Measurements from ENCODE around the gene CPPED1. TPM values are rescaled to one million over a fixed set of nuclear protein-coding genes. Genes with fewer than 3 reads are reported as not detected.

CPPED1 gene
- polyA plus RNA-seq, 2 donors = 22.3 to 27.8 TPM

DNA sequence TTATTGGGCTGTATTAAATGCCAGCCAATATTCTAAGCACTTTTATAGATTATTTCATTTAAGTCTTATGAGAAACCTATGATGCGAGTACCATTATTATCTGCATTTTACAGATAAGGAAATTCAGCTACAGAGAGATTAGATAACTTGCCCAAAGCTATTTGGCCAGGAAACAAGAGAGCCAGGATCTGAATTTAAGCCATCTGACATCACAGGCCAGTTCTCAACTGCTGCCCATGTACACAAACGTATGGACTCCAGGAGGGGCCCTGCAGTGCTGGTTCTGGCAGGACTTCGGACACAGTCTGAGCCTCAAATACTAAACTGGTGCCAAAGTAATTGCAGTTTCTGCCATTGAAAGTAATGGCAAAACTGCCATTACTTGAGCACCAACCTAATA is 40.2 kb downstream of the CPPED1 start:
- H3K4me3 ChIP-seq (ENCODE audit: low read depth in 1 of 2, low read length in 2 of 2) = no peak overlapping the region
- no peaks in the 10 kb centered on the region for H3K27me3 ChIP-seq (ENCODE audit: control insufficient read depth in 1 of 2, insufficient read depth in 2 of 2, low read length in 2 of 2)
- peaks cover 0 to 3% of the 10 kb centered on the region in 2 donors for H3K36me3 ChIP-seq (ENCODE audit: control insufficient read depth in 2 of 2, insufficient read depth in 2 of 2, low read length in 1 of 2)
- 64 to 83% methylated on average over 3 of the region's 3 CpGs for WGBS, 2 donors
- no peaks in the 10 kb centered on the region for H3K4me1 ChIP-seq (ENCODE audit: control insufficient read depth in 2 of 2, insufficient read depth in 2 of 2, low read length in 1 of 2)
- no peak overlapping the region for H3K27ac ChIP-seq (ENCODE audit: low read depth in 2 of 2, low read length in 1 of 2)
- no peaks in the 10 kb centered on the region for H3K9me3 ChIP-seq (ENCODE audit: control insufficient read depth in 2 of 2, insufficient read depth in 1 of 2, low read depth in 1 of 2, low read length in 1 of 2)

GRCh38 chr16:12760819-12761611 is 42.7 kb downstream of the CPPED1 start:
- WGBS, 2 donors = 92% methylated on average over 12 of the region's 12 CpGs
- no peak overlapping the region for H3K27ac ChIP-seq (ENCODE audit: low read depth in 2 of 2, low read length in 1 of 2)

GRCh38 chr16:12758670-12759558 is 44.8 kb downstream of the CPPED1 start:
- peaks cover 0 to 3% of the 10 kb centered on the region in 2 donors for H3K36me3 ChIP-seq (ENCODE audit: control insufficient read depth in 2 of 2, insufficient read depth in 2 of 2, low read length in 1 of 2)
- no peaks in the 10 kb centered on the region for H3K27me3 ChIP-seq (ENCODE audit: control insufficient read depth in 1 of 2, insufficient read depth in 2 of 2, low read length in 2 of 2)
- no peak overlapping the region for H3K4me3 ChIP-seq (ENCODE audit: low read depth in 1 of 2, low read length in 2 of 2)
- peaks cover 0 to 3% of the 10 kb centered on the region in 2 donors for H3K4me1 ChIP-seq (ENCODE audit: control insufficient read depth in 2 of 2, insufficient read depth in 2 of 2, low read length in 1 of 2)
- H3K27ac ChIP-seq (ENCODE audit: low read depth in 2 of 2, low read length in 1 of 2) = no peak overlapping the region
- WGBS, 2 donors = 81 to 86% methylated on average over 9 of the region's 9 CpGs
- H3K9me3 ChIP-seq (ENCODE audit: control insufficient read depth in 2 of 2, insufficient read depth in 1 of 2, low read depth in 1 of 2, low read length in 1 of 2) = no peaks in the 10 kb centered on the region

More at GRCh38 chr16:12760819-12761611, 42.7 kb downstream of the CPPED1 start:
- H3K9me3 ChIP-seq (ENCODE audit: control insufficient read depth in 2 of 2, insufficient read depth in 1 of 2, low read depth in 1 of 2, low read length in 1 of 2) = no peaks in the 10 kb centered on the region
- no peaks in the 10 kb centered on the region for H3K27me3 ChIP-seq (ENCODE audit: control insufficient read depth in 1 of 2, insufficient read depth in 2 of 2, low read length in 2 of 2)
- peaks cover 0 to 3% of the 10 kb centered on the region in 2 donors for H3K4me1 ChIP-seq (ENCODE audit: control insufficient read depth in 2 of 2, insufficient read depth in 2 of 2, low read length in 1 of 2)
- no peak overlapping the region for H3K4me3 ChIP-seq (ENCODE audit: low read depth in 1 of 2, low read length in 2 of 2)
- peaks cover 0 to 3% of the 10 kb centered on the region in 2 donors for H3K36me3 ChIP-seq (ENCODE audit: control insufficient read depth in 2 of 2, insufficient read depth in 2 of 2, low read length in 1 of 2)

DNA sequence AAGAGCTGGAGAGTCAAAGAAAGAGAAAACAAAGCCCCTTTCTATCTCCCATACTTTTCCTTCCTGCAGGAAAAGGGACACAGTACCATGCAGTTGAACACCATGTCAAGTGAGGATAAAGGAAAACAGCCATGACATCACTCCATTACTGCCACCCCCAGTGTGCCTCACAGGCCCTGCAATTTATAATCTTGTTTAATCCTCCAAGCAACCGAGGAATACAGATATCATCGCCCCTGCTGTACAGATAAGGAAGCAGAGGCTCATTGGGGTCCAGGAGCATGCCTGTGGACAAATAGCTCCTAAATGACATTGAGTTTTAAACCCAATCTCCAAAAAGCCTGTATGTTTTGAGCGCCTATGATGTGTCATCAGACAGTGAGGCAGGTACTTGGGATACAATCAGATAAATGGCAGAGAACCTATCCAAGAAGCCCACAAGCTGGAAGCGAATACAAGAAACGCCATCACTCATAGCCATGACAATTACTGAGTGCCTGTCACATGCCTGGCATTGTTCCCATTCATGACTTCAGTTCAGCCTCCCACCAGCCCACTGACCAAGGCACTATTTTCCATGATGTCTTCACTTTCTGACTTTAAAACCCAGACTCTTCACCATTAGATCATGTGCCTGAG is 45.5 kb downstream of the CPPED1 start:
- peaks cover 0 to 3% of the 10 kb centered on the region in 2 donors for H3K36me3 ChIP-seq (ENCODE audit: control insufficient read depth in 2 of 2, insufficient read depth in 2 of 2, low read length in 1 of 2)
- no peaks in the 10 kb centered on the region for H3K27me3 ChIP-seq (ENCODE audit: control insufficient read depth in 1 of 2, insufficient read depth in 2 of 2, low read length in 2 of 2)
- no peak overlapping the region for H3K27ac ChIP-seq (ENCODE audit: low read depth in 2 of 2, low read length in 1 of 2)
- WGBS, 2 donors = 72% methylated on average over 5 of the region's 5 CpGs
- H3K4me1 ChIP-seq (ENCODE audit: control insufficient read depth in 2 of 2, insufficient read depth in 2 of 2, low read length in 1 of 2) = peaks cover 0 to 3% of the 10 kb centered on the region in 2 donors
- H3K4me3 ChIP-seq (ENCODE audit: low read depth in 1 of 2, low read length in 2 of 2) = no peak overlapping the region
- no peaks in the 10 kb centered on the region for H3K9me3 ChIP-seq (ENCODE audit: control insufficient read depth in 2 of 2, insufficient read depth in 1 of 2, low read depth in 1 of 2, low read length in 1 of 2)

DNA sequence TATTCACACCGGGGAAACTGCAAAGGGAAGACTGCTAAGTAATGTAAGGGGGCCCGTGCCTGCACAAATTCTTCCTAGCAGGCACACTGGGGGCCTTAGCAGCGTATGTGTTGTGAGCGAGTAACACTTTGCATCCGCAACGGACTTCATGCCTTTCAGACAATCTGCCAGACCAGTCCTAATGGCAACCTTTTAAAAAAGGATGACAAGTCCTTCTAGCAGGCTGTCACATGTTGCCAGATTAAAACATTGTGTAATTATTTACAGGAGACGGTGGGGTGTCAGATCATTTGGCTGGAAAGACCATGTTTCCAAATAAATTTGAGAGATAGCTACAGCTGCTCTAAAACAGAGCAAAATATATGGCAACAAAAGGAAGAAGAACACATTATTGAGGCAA is 46.1 kb downstream of the CPPED1 start:
- no peaks in the 10 kb centered on the region for H3K27me3 ChIP-seq (ENCODE audit: control insufficient read depth in 1 of 2, insufficient read depth in 2 of 2, low read length in 2 of 2)
- peaks cover 0 to 3% of the 10 kb centered on the region in 2 donors for H3K36me3 ChIP-seq (ENCODE audit: control insufficient read depth in 2 of 2, insufficient read depth in 2 of 2, low read length in 1 of 2)
- H3K4me1 ChIP-seq (ENCODE audit: control insufficient read depth in 2 of 2, insufficient read depth in 2 of 2, low read length in 1 of 2) = peaks cover 0 to 3% of the 10 kb centered on the region in 2 donors
- no peak overlapping the region for H3K4me3 ChIP-seq (ENCODE audit: low read depth in 1 of 2, low read length in 2 of 2)
- no peaks in the 10 kb centered on the region for H3K9me3 ChIP-seq (ENCODE audit: control insufficient read depth in 2 of 2, insufficient read depth in 1 of 2, low read depth in 1 of 2, low read length in 1 of 2)
- H3K27ac ChIP-seq (ENCODE audit: low read depth in 2 of 2, low read length in 1 of 2) = no peak overlapping the region
- 76 to 81% methylated on average over 7 of the region's 7 CpGs for WGBS, 2 donors

DNA sequence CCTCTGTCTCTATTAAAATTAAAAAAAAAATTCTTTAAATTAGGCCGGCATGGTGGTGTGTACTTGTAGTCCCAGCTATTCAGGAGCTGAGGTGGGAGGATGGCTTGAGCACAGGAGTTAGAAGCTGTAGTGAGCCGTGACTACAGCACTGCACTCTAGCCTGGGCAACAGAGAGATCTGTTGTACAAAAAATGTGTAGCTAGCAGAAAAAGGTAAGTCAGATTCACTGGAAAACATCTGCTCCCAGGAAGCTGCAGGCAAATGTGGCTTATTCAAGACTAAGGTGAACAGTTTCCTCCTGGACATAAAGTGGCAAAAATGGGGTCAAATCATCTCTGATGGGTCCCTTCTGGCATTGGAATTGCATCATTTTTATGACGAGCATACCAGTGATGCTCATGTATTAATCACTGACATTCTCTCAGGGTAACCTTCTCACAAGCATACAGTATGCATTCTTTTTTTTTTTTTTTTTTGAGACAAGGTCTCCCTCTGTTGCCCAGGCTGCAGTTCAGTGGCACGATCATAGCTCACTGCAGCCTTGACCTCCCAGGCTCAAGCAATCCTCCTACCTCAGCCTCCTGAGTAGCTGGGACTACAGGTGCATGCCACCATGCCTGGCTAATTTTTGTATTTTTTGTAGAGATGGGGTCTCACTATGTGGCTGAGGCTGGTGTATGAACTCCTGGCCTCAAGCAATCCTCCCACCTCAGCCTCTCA is 48.7 kb downstream of the CPPED1 start:
- H3K4me1 ChIP-seq (ENCODE audit: control insufficient read depth in 2 of 2, insufficient read depth in 2 of 2, low read length in 1 of 2) = peaks cover 0 to 3% of the 10 kb centered on the region in 2 donors
- H3K36me3 ChIP-seq (ENCODE audit: control insufficient read depth in 2 of 2, insufficient read depth in 2 of 2, low read length in 1 of 2) = peaks cover 0 to 3% of the 10 kb centered on the region in 2 donors
- no peaks in the 10 kb centered on the region for H3K9me3 ChIP-seq (ENCODE audit: control insufficient read depth in 2 of 2, insufficient read depth in 1 of 2, low read depth in 1 of 2, low read length in 1 of 2)
- H3K27ac ChIP-seq (ENCODE audit: low read depth in 2 of 2, low read length in 1 of 2) = no peak overlapping the region
- H3K27me3 ChIP-seq (ENCODE audit: control insufficient read depth in 1 of 2, insufficient read depth in 2 of 2, low read length in 2 of 2) = no peaks in the 10 kb centered on the region
- WGBS, 2 donors = 91% methylated on average over 4 of the region's 4 CpGs
- no peak overlapping the region for H3K4me3 ChIP-seq (ENCODE audit: low read depth in 1 of 2, low read length in 2 of 2)

DNA sequence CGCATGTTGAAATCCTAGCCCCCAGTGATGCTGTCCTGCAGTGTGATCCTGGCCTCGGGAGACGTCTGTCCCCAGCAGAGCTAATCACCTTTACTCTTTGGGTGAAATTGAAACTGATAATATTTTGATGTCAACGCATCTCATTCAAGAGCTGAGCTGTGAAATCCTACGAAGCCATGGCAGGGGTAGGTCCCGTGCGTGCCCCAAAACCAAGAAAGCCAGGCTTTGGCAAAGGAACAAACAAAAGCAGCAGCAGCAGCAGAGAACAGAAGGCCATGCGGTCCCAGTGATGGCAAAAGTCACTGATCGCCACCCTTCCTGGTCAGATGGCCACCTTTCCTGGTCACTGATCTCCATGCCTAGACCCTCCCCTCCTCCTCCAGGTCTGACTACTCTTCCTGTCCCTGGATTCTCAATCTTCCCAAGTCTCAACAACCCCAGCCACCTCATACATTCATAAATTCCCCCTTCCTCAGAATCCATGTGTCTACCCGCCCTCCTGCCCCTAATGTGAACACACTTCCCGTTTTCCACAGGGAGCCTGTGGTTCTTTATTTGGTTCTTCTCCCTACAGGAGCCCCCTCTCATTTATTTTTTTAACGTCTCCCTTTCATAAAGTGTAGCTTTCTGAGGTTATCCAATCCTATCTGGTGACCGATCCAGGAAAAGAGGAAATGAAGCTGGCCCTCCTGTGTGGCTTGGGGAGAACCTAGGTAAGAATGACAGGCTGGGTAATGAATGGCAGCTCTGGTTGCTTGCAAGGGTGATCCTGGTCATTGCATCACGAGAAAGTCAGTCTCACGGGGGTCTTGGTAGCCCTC is 50.3 kb downstream of the CPPED1 start:
- no peaks in the 10 kb centered on the region for H3K9me3 ChIP-seq (ENCODE audit: control insufficient read depth in 2 of 2, insufficient read depth in 1 of 2, low read depth in 1 of 2, low read length in 1 of 2)
- H3K27ac ChIP-seq (ENCODE audit: low read depth in 2 of 2, low read length in 1 of 2) = no peak overlapping the region
- WGBS, 2 donors = 84 to 89% methylated on average over 15 of the region's 15 CpGs
- H3K4me1 ChIP-seq (ENCODE audit: control insufficient read depth in 2 of 2, insufficient read depth in 2 of 2, low read length in 1 of 2) = peaks cover 0 to 3% of the 10 kb centered on the region in 2 donors
- H3K36me3 ChIP-seq (ENCODE audit: control insufficient read depth in 2 of 2, insufficient read depth in 2 of 2, low read length in 1 of 2) = no peaks in the 10 kb centered on the region
- H3K27me3 ChIP-seq (ENCODE audit: control insufficient read depth in 1 of 2, insufficient read depth in 2 of 2, low read length in 2 of 2) = no peaks in the 10 kb centered on the region
- no peak overlapping the region for H3K4me3 ChIP-seq (ENCODE audit: low read depth in 1 of 2, low read length in 2 of 2)

- Histone ChIP-seq H3K9me3 (ENCODE audit: control insufficient read depth in 2 of 2, insufficient read depth in 1 of 2, low read depth in 1 of 2, low read length in 1 of 2) (no peaks in the 10 kb centered on the region), H3K36me3 (ENCODE audit: control insufficient read depth in 2 of 2, insufficient read depth in 2 of 2, low read length in 1 of 2) (no peaks in the 10 kb centered on the region), H3K4me3 (ENCODE audit: low read depth in 1 of 2, low read length in 2 of 2) (no peak overlapping the region), H3K4me1 (ENCODE audit: control insufficient read depth in 2 of 2, insufficient read depth in 2 of 2, low read length in 1 of 2) (peaks cover 0 to 3% of the 10 kb centered on the region in 2 donors), H3K27me3 (ENCODE audit: control insufficient read depth in 1 of 2, insufficient read depth in 2 of 2, low read length in 2 of 2) (no peaks in the 10 kb centered on the region), H3K27ac (ENCODE audit: low read depth in 2 of 2, low read length in 1 of 2) (no peak overlapping the region)
- WGBS, 2 donors = 55 to 63% methylated on average over 2 of the region's 2 CpGs
Observed at GRCh38 chr16:12752159-12752558, 51.5 kb downstream of the CPPED1 start.

Measured in esophagus (tissue), 2 donors.